ENCODE measurements around the gene EML6.

EML6 gene

GRCh38 chr2:54741250-54741649 is 17.8 kb downstream of the EML6 start:
- in situ Hi-C loops (cut with MboI; ENCODE audit: low sequenced_read_pairs): no loop called here

- in situ Hi-C loops (cut with MboI; ENCODE audit: low sequenced_read_pairs): loop anchor here (25.0 kb wide), 1 partner anchor 437 kb away; no protein-coding TSS in a partner anchor
Measured at GRCh38 chr2:54750040-54750439, 26.6 kb downstream of the EML6 start.

DNA sequence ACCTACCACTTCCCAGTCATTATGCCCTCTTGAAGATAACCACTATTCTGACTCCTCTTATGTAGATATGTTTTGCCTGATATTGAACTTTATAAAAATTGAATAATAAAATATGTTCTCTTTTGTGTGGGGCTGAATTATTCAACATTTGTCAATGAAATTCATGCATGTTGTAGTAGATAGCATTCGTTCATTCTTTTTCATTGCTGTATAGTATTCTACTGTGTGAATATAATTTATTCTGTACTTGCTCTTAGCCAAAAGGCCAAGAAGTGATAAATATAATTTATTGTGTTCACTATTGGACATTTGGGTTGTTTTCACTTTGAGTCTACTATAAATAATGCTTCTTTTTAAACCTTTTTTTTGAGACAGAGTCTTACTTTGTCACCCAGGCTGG is 29.0 kb downstream of the EML6 start:
- in situ Hi-C loops (cut with MboI; ENCODE audit: low sequenced_read_pairs): loop anchor here (25.0 kb wide), 1 partner anchor 435 kb away; no protein-coding TSS in a partner anchor

DNA sequence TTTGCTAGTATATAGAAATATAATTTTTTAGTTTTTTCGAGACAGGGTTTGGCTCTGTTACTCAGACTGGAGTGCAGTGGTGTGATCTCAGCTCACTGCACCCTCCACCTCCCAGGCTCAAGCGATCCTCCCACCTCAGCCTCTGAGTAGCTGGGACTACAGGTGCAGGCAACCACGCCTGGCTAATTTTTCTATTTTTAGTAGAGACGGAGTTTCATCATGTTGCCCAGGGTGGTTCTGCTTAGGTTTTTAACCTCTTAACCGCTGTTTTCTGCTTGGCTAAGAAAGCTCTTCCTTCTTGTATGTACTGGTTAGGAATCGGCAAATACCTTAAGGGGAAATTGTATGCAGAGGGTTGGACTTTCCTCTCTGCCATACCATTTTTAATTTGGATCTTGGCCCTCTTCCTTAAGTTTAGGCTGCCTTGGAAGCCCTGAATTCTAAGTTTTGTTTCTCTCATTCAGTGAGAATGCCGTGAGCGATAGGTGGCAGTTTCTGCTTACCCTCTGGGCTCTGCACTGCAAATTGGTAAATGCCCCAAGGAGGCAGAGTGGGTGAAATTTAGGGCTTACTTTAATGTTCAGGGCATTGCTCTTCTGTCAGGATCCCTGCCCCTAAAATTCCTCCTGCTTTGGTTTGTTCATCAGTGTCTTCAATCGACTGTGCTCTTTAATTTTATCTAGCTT is 32.3 kb downstream of the EML6 start:
- in situ Hi-C loops (cut with MboI; ENCODE audit: low sequenced_read_pairs): loop anchor here (25.0 kb wide), 1 partner anchor 432 kb away; no protein-coding TSS in a partner anchor

DNA sequence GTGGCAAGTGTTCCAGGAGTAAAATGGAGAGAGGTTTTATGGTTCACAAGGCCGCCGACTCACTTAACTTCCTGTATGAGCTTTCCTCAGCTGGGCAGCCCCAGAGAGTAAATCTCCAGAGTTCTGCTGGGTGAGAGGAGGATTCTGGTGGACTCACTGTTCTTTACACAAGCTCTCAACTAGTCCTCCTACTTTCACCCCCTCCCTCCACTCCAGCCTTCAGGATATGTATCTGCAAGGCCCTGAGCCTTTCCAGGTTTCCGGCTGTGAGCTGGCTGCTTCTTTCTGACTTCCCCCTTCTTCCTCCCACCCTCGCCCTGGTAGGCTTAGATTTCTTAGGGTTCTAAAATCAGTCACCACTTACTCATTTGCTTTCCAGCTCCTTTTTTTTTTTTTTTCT is 34.0 kb downstream of the EML6 start:
- in situ Hi-C loops (cut with MboI; ENCODE audit: low sequenced_read_pairs): loop anchor here (25.0 kb wide), 1 partner anchor 430 kb away; no protein-coding TSS in a partner anchor

GRCh38 chr2:54758951-54759350 is 35.5 kb downstream of the EML6 start:
- in situ Hi-C loops (cut with MboI; ENCODE audit: low sequenced_read_pairs): loop anchor here (25.0 kb wide), 1 partner anchor 428 kb away; no protein-coding TSS in a partner anchor

DNA sequence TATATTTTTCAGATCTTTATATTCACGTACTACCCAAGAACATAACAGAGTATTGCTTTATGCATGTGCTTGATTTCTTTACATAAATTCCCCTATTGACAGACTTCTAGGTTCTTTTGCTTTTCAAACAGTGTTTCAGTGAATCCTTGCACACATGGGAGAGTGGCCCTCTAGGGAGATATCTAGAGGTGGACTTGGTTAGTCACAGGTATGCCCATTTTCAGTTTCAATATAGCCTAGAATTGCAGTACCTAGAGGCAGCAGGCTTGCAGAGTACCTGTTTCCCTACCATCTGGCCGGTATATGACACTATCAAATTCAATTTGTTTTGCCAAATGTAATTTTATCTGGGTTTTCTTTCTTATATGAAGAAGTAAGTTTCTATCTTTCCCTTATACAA is 36.8 kb downstream of the EML6 start:
- in situ Hi-C loops (cut with MboI; ENCODE audit: low sequenced_read_pairs): loop anchor here (25.0 kb wide), 1 partner anchor 427 kb away; no protein-coding TSS in a partner anchor

DNA sequence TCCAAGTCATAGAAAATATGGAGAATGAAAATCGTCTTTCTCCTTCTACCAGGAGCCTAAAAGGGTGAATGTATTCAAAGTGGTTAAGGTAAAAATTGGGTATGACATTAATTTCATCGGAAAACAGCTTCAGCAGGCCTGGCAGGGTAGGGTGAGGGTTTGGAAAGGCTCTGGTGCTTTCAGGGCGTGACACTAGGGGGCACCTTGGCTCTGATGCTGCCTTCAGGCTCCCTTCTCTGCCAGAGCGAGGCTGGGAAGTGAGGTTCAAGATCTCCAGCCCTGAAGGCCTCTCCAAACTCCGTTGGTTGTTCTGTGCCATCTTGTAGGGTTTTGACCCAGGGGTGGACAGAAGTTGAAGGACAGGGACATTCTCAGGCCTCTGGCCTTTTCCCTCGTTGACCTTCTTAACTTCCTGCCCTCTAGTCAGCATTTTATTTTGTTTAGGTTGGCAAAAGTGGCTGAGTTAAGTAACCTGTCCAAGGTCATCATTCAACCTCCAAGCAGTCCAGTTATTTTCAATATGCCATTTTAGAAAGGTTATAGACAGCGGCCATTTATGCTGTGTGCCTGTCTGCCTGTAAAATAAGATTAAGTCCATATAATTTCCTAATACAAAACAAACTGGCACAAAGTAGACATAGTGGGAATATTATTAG is 40.3 kb downstream of the EML6 start:
- in situ Hi-C loops (cut with MboI; ENCODE audit: low sequenced_read_pairs): loop anchor here (25.0 kb wide), 1 partner anchor 424 kb away; no protein-coding TSS in a partner anchor

GRCh38 chr2:54767921-54768320 is 44.5 kb downstream of the EML6 start:
- in situ Hi-C loops (cut with MboI; ENCODE audit: low sequenced_read_pairs): loop anchor here (25.0 kb wide), 1 partner anchor 419 kb away; no protein-coding TSS in a partner anchor

DNA sequence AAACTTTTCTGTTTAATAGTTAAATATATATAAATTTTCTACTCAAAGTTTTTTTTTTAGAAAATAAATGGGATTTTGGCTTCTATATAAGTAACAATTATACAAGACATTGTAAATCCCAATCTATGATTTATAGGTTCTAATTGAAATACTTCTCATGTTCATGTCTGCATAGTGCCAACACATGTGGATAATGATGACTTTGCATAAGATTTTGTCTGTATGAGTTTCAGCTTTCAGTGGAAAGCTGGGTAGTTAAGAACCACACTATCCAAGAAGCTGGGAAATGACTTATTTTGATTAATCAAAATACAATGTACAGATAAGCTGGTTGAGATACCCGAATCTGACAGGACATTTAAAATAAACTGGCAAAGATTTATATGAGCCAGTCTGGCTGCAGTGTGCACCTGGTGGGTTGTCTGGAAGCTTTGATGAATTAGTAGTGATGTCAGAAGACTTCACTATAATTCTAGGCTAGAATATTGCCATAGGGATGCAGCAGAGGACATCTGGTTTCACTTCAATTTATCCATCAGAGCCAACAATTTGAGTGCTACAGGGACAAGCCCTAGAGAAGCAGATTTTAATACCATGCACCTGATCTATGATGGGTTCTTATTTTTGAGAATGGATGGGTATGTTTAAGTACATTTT is 45.4 kb downstream of the EML6 start:
- in situ Hi-C loops (cut with MboI; ENCODE audit: low sequenced_read_pairs): loop anchor here (25.0 kb wide), 1 partner anchor 418 kb away; no protein-coding TSS in a partner anchor

DNA sequence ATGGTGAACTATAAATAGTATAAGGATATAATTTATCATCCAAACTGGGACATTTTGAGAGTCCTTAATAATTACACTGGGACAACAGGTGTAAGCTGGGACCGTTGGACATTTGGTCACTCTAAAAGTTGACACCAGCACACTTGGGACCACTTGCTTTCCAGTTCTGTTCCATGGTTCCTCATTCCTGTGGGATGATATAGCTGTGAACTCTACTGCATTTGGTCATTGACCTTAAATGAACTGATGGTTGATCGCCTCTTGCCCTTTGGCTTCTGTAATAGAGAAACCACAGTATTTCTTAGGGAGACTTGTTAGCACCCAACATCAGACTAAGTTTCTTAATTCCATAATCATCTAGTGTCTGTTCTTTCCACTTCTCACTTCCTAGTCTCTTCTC is 46.7 kb downstream of the EML6 start:
- in situ Hi-C loops (cut with MboI; ENCODE audit: low sequenced_read_pairs): loop anchor here (25.0 kb wide), 1 partner anchor 417 kb away; no protein-coding TSS in a partner anchor

DNA sequence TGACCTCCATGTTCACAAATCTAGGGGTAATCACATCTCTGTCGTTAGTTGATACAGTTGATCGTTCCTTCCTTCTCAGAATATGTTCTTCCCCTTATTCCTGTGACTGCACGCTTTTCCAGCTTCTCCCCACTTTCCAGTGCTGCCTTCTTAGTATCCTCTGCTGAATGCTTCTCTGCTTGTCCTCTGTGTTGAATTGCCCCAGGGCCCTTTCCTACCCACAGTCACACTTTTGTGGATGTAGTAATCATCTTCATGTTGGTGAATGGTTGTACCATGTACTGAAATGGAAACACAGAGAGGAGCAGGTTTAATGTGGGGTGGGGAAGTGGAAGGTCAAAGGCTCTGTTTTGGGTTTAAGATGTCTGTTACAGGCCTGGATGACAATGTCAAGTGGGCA is 47.2 kb downstream of the EML6 start:
- in situ Hi-C loops (cut with MboI; ENCODE audit: low sequenced_read_pairs): loop anchor here (25.0 kb wide), 1 partner anchor 417 kb away; no protein-coding TSS in a partner anchor

- in situ Hi-C loops (cut with MboI; ENCODE audit: low sequenced_read_pairs): loop anchor here (25.0 kb wide), 1 partner anchor 416 kb away; no protein-coding TSS in a partner anchor
Measured at GRCh38 chr2:54771166-54771885, 47.9 kb downstream of the EML6 start.

DNA sequence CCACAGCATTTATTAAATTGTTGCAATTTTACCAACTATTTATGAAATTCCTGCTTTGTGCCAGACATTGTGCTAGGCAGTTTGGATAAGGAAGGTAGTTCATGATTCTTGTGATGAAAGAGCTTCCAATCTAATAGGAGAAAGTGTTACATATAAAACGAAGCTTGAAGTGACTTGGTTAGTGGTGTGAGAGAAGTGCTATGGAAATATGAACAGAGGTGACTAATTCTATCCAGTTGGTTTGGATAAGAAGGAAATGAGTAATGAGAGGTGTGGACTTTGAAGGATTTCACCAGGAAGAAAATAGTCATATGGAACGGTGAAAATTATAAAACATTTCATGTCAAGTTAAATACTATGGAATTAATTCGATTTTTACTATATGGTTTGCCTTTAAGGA is 48.6 kb downstream of the EML6 start:
- in situ Hi-C loops (cut with MboI; ENCODE audit: low sequenced_read_pairs): loop anchor here (25.0 kb wide), 1 partner anchor 415 kb away; no protein-coding TSS in a partner anchor

DNA sequence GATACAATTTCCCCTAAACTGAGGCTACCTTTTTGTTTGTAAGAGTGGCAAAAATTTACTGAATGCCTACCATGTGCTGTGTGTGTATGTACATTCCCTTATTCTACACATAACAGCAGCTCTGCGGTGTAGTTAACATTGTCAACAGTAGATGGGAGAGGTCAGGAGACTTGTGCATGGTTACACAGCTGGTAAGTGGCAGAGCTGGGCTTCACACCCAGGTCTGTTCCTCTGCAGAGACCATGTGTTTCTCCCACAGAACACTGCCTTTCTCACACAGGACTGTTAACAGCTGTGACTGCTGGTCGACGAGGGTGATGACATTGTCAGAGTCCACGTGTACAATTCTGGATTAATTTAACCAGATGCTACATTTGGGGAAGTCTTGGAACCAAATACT is 49.1 kb downstream of the EML6 start:
- in situ Hi-C loops (cut with MboI; ENCODE audit: low sequenced_read_pairs): loop anchor here (25.0 kb wide), 1 partner anchor 415 kb away; no protein-coding TSS in a partner anchor

DNA sequence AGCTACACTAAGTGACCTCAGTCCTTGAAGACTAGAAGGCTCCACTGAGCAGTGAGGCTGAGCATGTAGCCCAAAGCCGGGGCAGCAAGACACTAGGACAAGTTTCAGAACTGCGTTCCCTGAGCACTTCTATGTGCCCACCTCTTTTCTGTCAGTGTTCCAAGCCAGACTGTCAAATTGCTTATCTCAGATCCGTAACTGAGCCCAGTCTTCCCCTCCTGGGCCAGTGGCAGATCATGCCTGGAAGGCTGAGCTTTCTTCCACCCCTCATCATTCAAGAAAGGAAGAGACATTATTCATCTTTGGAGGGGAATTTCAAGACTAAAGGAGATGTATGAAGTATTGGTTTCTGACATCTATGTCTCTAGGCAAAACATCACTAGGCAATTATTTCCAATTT is 49.8 kb downstream of the EML6 start:
- in situ Hi-C loops (cut with MboI; ENCODE audit: low sequenced_read_pairs): loop anchor here (25.0 kb wide), 1 partner anchor 414 kb away; no protein-coding TSS in a partner anchor

GRCh38 chr2:54773838-54774237 is 50.4 kb downstream of the EML6 start:
- in situ Hi-C loops (cut with MboI; ENCODE audit: low sequenced_read_pairs): loop anchor here (25.0 kb wide), 1 partner anchor 413 kb away; no protein-coding TSS in a partner anchor

- in situ Hi-C loops (cut with MboI; ENCODE audit: low sequenced_read_pairs): no loop called here
Measured at GRCh38 chr2:54775710-54776109, 52.2 kb downstream of the EML6 start.

GRCh38 chr2:54776494-54776893 is 53.0 kb downstream of the EML6 start:
- in situ Hi-C loops (cut with MboI; ENCODE audit: low sequenced_read_pairs): no loop called here

DNA sequence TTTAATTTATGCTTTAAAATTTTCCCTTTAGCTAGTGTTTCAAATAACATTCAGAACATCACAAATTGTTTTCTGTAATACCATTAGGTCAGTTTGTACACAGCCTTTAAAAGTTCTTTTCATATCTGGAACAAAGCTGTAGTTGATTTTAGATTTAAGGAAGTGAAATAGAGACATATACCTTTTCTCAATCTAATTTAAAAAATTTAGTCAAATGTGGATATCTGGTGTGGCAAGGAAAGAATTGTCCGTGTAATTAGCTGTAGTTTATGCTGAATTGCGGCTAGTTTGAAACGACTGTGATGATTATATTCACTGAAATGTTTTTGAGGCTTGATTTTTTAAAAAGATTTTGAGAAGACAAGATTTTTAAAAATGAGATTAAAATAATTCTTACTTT is 59.9 kb downstream of the EML6 start:
- in situ Hi-C loops (cut with MboI; ENCODE audit: low sequenced_read_pairs): no loop called here

Measured in HL-60/S4 (cell line).